Adipose tissue (tissue), 3 donors: Measurements from ENCODE around the gene ATAD3B. TPM values are rescaled to one million over a fixed set of nuclear protein-coding genes. Genes with fewer than 3 reads are reported as not detected.
"Not testable (repeated sequence)": the region's sequence is repeated elsewhere in the genome, so short reads cannot be mapped to it uniquely, and the experiment has no call there.

Experiments
- H3K27ac ChIP-seq: one replicate; pipeline ENCODE4 v1.5.1; 2013; ENCODE audit warnings: low read depth, low read length
- WGBS, 3 donors: extraction: QIAGEN DNeasy Blood & Tissue Kit; methylation state at CpG; one replicate each; pipeline ENCODE4 v1.1.7; 2013; 5-methylcytosine and 5-hydroxymethylcytosine counted together
- polyA plus RNA-seq, 3 donors: library from polyadenylated mRNA; stranded (reverse); fragments of 200-250 nt; gene quantifications; one replicate each; pipeline ENCODE4 v1.2.3, GENCODE V29; 2013
- donor health status: healthy with polysubstance abuse.
- donor health status: Bipolar disorder and iron deficiency.
- donor health status: healthy.

ATAD3B gene
- polyA plus RNA-seq, 3 donors: 13.6 to 27.5 (median 14.2) TPM

- H3K27ac ChIP-seq: no peak overlapping the region
- WGBS, 3 donors: 96 to 98% (median 98%) methylated on average over 19 of the region's 19 CpGs
These were observed 18.3 kb downstream of the ATAD3B start for GRCh38 chr1:1489861-1490260.

- no peak overlapping the region for H3K27ac ChIP-seq
- 96 to 98% (median 97%) methylated on average over 17 to 18 of the region's 25 CpGs for WGBS, 3 donors
These were observed 19.2 kb downstream of the ATAD3B start for GRCh38 chr1:1490633-1491230.

- no peak overlapping the region for H3K27ac ChIP-seq
- WGBS, 3 donors: 98 to 99% (median 98%) methylated on average over 10 of the region's 10 CpGs
These were observed 20.0 kb downstream of the ATAD3B start for GRCh38 chr1:1491601-1492000.

GRCh38 chr1:1494311-1494710 is 22.7 kb downstream of the ATAD3B start:
- H3K27ac ChIP-seq: not testable (repeated sequence)
- WGBS, 3 donors: 97 to 99% (median 99%) methylated on average over 18 to 22 of the region's 22 CpGs

- H3K27ac ChIP-seq: not testable (repeated sequence)
- WGBS, 3 donors: 90 to 92% (median 90%) methylated on average over 16 to 18 of the region's 18 CpGs
These were observed 24.0 kb downstream of the ATAD3B start for GRCh38 chr1:1495461-1495975.

- WGBS, 3 donors: 17 to 40% (median 38%) methylated on average over 16 of the region's 16 CpGs
These were observed 33.3 kb downstream of the ATAD3B start for GRCh38 chr1:1504777-1505365.

GRCh38 chr1:1505366-1505798 is 33.8 kb downstream of the ATAD3B start:
- not testable (repeated sequence) for H3K27ac ChIP-seq
- WGBS, 3 donors: 8 to 23% (median 19%) methylated on average over 12 to 16 of the region's 22 CpGs

More at GRCh38 chr1:1504777-1505365, 33.3 kb downstream of the ATAD3B start:
- H3K27ac ChIP-seq: not testable (repeated sequence)

GRCh38 chr1:1505801-1506200 is 34.2 kb downstream of the ATAD3B start:
- not testable (repeated sequence) for H3K27ac ChIP-seq
- 72 to 84% (median 75%) methylated on average over 5 of the region's 5 CpGs for WGBS, 3 donors

GRCh38 chr1:1507305-1507704 is 35.7 kb downstream of the ATAD3B start:
- H3K27ac ChIP-seq: no peak overlapping the region
- 91 to 97% (median 92%) methylated on average over 4 of the region's 4 CpGs for WGBS, 3 donors

GRCh38 chr1:1508775-1509464 is 37.4 kb downstream of the ATAD3B start:
- H3K27ac ChIP-seq: not testable (repeated sequence)
- WGBS, 3 donors: 61 to 69% (median 68%) methylated on average over 20 to 31 of the region's 34 CpGs

- 66 to 89% (median 74%) methylated on average over 14 to 15 of the region's 21 CpGs for WGBS, 3 donors
- not testable (repeated sequence) for H3K27ac ChIP-seq
These were observed 37.9 kb downstream of the ATAD3B start for GRCh38 chr1:1509465-1509850.

- H3K27ac ChIP-seq: no peak overlapping the region
- WGBS, 3 donors: 8 to 17% (median 17%) methylated on average over 17 of the region's 17 CpGs
These were observed 39.5 kb downstream of the ATAD3B start for GRCh38 chr1:1510912-1511532.

- 0 to 1% (median 0%) methylated on average over 83 to 99 of the region's 99 CpGs for WGBS, 3 donors
- H3K27ac ChIP-seq: no peak within 1 kb of the TSS
These were observed 40.1 kb downstream of the ATAD3B start, which contains the start of gene ATAD3A for GRCh38 chr1:1511533-1512285. TSS of gene ATAD3A (plus strand) at chr1:1512162. CDS start at chr1:1512269, 107 bp downstream.

GRCh38 chr1:1512425-1512824 is 40.9 kb downstream of the ATAD3B start:
- 0 to 1% (median 1%) methylated on average over 11 to 40 of the region's 52 CpGs for WGBS, 3 donors
- not testable (repeated sequence) for H3K27ac ChIP-seq

- 59 to 87% (median 83%) methylated on average over 12 to 17 of the region's 18 CpGs for WGBS, 3 donors
- H3K27ac ChIP-seq: not testable (repeated sequence)
These were observed 42.1 kb downstream of the ATAD3B start for GRCh38 chr1:1513675-1514074.

- 58 to 71% (median 63%) methylated on average over 12 of the region's 16 CpGs for WGBS, 3 donors
- not testable (repeated sequence) for H3K27ac ChIP-seq
These were observed 42.8 kb downstream of the ATAD3B start for GRCh38 chr1:1514376-1514775.

GRCh38 chr1:1516923-1517322 is 45.4 kb downstream of the ATAD3B start:
- H3K27ac ChIP-seq: not testable (repeated sequence)
- 95 to 96% (median 95%) methylated on average over 14 of the region's 14 CpGs for WGBS, 3 donors

GRCh38 chr1:1517973-1518620 is 46.5 kb downstream of the ATAD3B start:
- WGBS, 3 donors: 91 to 94% (median 93%) methylated on average over 24 to 28 of the region's 28 CpGs
- no peak overlapping the region for H3K27ac ChIP-seq
